Neural progenitor cell (in vitro differentiated cells): ENCODE data around the gene AGBL4. TPM values are rescaled to one million over a fixed set of nuclear protein-coding genes. Genes with fewer than 3 reads are reported as not detected.

Source experiments
- DNase-seq: peaks from one replicate; pipeline ENCODE4 v3.0.0-alpha.2; 2016; ENCODE audit warnings: low spot score
- H2AFZ ChIP-seq: fragments of 200-600 bp; sonication (generic); replicated peaks from 2 replicates; pipeline ENCODE4 v1.6.1; 2016; ENCODE audit warnings: antibody characterized with exemption
- H3F3A ChIP-seq: fragments of 200-600 bp; sonication (generic); 2 replicates; pipeline ENCODE4 v1.6.1; 2016; ENCODE audit warnings: antibody characterized with exemption, low read depth
- H3K27ac ChIP-seq: fragments of 200-600 bp; sonication (generic); 2 replicates; pipeline ENCODE4 v1.5.1; 2016; ENCODE audit warnings: mild to moderate bottlenecking
- H3K27me3 ChIP-seq: fragments of 200-600 bp; sonication (generic); 2 replicates; pipeline ENCODE4 v1.6.1; 2016; ENCODE audit warnings: mild to moderate bottlenecking, moderate library complexity
- H3K36me3 ChIP-seq: fragments of 200-600 bp; sonication (generic); 2 replicates; pipeline ENCODE4 v1.5.1; 2016
- H3K4me1 ChIP-seq: fragments of 200-600 bp; sonication (generic); 2 replicates; pipeline ENCODE4 v1.6.1; 2016; ENCODE audit warnings: mixed run types
- H3K4me2 ChIP-seq: fragments of 200-600 bp; sonication (generic); 2 replicates; pipeline ENCODE4 v1.6.1; 2016
- H3K4me3 ChIP-seq: fragments of 200-600 bp; sonication (generic); 2 replicates; pipeline ENCODE4 v1.5.1; 2016
- H3K79me2 ChIP-seq: fragments of 200-600 bp; sonication (generic); 2 replicates; pipeline ENCODE4 v1.6.1; 2016; ENCODE audit warnings: low read depth
- H3K9ac ChIP-seq: fragments of 200-600 bp; sonication (generic); 2 replicates; pipeline ENCODE4 v1.6.1; 2016
- H3K9me3 ChIP-seq: fragments of 200-600 bp; sonication (generic); 2 replicates; pipeline ENCODE4 v1.5.1; 2016; ENCODE audit warnings: low read depth
- H4K20me1 ChIP-seq: fragments of 200-600 bp; sonication (generic); 2 replicates; pipeline ENCODE4 v1.6.1; 2016; ENCODE audit warnings: low read depth
- H3K27ac Mint-ChIP-seq: 3 replicates; pipeline ENCODE4 v1.8.0; 2021; ENCODE audit warnings: mixed read lengths
- H3K27me3 Mint-ChIP-seq: 2 replicates; pipeline ENCODE4 v1.8.0; 2022; ENCODE audit warnings: low read depth, mild to moderate bottlenecking, inconsistent platforms, moderate library complexity, mixed read lengths; ENCODE audit not compliant: insufficient read depth
- H3K36me3 Mint-ChIP-seq: 3 replicates; pipeline ENCODE4 v1.8.0; 2021; ENCODE audit warnings: mixed read lengths
- H3K4me1 Mint-ChIP-seq: 3 replicates; pipeline ENCODE4 v1.8.0; 2021; ENCODE audit warnings: mixed read lengths
- H3K4me3 Mint-ChIP-seq: 3 replicates; pipeline ENCODE4 v1.8.0; 2021; ENCODE audit warnings: mild to moderate bottlenecking, moderate library complexity, mixed read lengths
- H3K9me3 Mint-ChIP-seq: 3 replicates; pipeline ENCODE4 v1.8.0; 2020; ENCODE audit warnings: mixed read lengths
- EZH2 ChIP-seq: fragments of 200-600 bp; sonication (generic); IDR thresholded peaks from 2 replicates; pipeline ENCODE4 v1.6.1; 2017; ENCODE audit warnings: antibody characterized with exemption, mild to moderate bottlenecking, moderate library complexity
- EZH2phosphoT487 ChIP-seq: fragments of 200-600 bp; sonication (generic); IDR thresholded peaks from 2 replicates; pipeline ENCODE4 v1.6.1; 2017; ENCODE audit warnings: antibody characterized with exemption
- total RNA-seq: library from RNA; depleted of rRNA; stranded (reverse); fragments of >200 nt; gene quantifications from 2 replicates; pipeline ENCODE4 v1.2.3, GENCODE V29; 2015; ENCODE audit warnings: low replicate concordance
- TF ChIP-seq, protein P1 (sequence below): fragments of 200-600 bp; sonication (generic); IDR thresholded peaks from 2 replicates; pipeline ENCODE4 v1.5.1; 2017; ENCODE audit warnings: antibody characterized with exemption, mild to moderate bottlenecking

The AGBL4 gene
- total RNA-seq, 1 donor from 2014 or later: 1.5 TPM

DNA sequence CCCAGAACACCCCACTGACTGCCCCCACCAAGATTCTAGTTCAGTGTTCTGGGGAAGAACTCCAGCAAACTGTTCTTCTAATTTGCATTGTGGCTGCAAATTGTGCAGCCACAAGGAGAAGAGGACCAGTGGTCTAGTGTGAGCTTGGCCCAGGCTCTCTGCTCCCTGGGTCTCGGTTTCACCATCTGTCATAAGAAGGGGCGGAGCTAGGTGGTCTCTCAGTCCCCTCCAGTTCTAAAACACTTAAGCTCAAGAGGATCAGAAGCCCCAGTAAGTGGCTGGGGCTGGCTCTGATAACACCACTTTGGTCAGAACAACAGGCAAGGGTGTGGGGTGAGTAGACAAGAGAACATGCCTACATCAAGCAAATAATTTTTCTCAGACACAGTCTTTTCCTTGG, 1346.9 kb downstream of the AGBL4 start:
- Histone ChIP-seq H4K20me1 (no peaks in the 10 kb centered on the region), H3K27me3 (no peaks in the 10 kb centered on the region), H3K79me2 (no peaks in the 10 kb centered on the region), H3K4me1 (peaks cover 14% of the 10 kb centered on the region), H3K9me3 (no peaks in the 10 kb centered on the region), H3K4me2 (no peak overlapping the region), H3K9ac (no peak overlapping the region), H3K4me3 (no peak overlapping the region), H3F3A (no peaks in the 10 kb centered on the region), H3K27ac (no peak overlapping the region), H3K36me3 (no peaks in the 10 kb centered on the region), H2AFZ (peak overlapping the region; percentile 54)
- Mint-ChIP-seq H3K27me3 (peaks cover 5% of the 10 kb centered on the region), H3K4me3 (no peak overlapping the region), H3K36me3 (no peaks in the 10 kb centered on the region), H3K27ac (no peak overlapping the region), H3K4me1 (peaks cover 19% of the 10 kb centered on the region), H3K9me3 (no peaks in the 10 kb centered on the region)
- DNase-seq: no peak
- TF ChIP-seq, protein P1, sequence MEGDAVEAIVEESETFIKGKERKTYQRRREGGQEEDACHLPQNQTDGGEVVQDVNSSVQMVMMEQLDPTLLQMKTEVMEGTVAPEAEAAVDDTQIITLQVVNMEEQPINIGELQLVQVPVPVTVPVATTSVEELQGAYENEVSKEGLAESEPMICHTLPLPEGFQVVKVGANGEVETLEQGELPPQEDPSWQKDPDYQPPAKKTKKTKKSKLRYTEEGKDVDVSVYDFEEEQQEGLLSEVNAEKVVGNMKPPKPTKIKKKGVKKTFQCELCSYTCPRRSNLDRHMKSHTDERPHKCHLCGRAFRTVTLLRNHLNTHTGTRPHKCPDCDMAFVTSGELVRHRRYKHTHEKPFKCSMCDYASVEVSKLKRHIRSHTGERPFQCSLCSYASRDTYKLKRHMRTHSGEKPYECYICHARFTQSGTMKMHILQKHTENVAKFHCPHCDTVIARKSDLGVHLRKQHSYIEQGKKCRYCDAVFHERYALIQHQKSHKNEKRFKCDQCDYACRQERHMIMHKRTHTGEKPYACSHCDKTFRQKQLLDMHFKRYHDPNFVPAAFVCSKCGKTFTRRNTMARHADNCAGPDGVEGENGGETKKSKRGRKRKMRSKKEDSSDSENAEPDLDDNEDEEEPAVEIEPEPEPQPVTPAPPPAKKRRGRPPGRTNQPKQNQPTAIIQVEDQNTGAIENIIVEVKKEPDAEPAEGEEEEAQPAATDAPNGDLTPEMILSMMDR: no peak
- TF ChIP-seq EZH2phosphoT487 (no peak), EZH2 (no peak)

DNA sequence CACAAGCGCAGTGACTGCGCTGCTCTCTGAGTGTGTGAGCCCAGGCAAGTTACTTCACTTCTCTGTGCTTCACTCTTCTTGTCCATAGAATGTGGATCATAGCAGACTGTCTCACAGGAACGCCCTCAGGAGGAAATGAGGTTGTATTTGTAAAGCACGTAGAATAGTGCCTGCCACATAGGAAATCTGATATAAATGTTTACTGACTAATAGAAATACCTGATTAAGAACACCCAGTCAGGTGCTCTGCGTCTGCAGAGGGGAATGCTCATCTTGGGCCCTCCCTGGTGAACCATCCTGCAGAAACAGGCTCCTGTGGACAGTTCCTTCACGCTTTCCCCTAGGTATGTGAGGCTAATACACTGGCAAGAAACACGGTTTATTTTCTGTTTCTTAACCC, 1347.4 kb downstream of the AGBL4 start:
- peaks cover 16% of the 10 kb centered on the region for H3K4me1 Mint-ChIP-seq

DNA sequence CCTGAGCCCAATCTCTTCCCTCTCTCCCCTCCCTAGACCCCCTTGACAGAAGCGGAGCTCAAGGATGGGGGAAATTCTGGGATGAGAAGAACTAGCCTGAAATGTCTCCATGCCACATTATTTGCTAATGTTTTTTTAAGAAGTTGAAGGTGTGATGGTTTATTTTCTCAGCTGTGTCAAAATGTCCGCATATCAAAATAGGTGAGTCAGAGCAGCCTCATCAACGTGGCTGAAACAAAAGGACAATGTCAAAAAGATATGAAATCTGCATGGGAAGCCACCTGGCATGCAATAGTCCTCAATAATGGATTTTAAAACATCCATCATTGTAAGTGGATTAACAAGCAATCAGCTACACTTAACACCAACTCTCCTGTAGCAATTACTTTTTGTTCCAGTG, 1348.5 kb downstream of the AGBL4 start:
- Histone ChIP-seq H3F3A (no peaks in the 10 kb centered on the region), H4K20me1 (no peaks in the 10 kb centered on the region), H3K27ac (no peak overlapping the region), H3K36me3 (no peaks in the 10 kb centered on the region), H3K4me1 (peaks cover 10% of the 10 kb centered on the region), H2AFZ (no peak overlapping the region), H3K79me2 (no peaks in the 10 kb centered on the region), H3K9me3 (no peaks in the 10 kb centered on the region), H3K9ac (no peak overlapping the region), H3K4me2 (no peak overlapping the region), H3K4me3 (no peak overlapping the region), H3K27me3 (no peaks in the 10 kb centered on the region)
- Mint-ChIP-seq H3K4me3 (no peak overlapping the region), H3K4me1 (peaks cover 12% of the 10 kb centered on the region), H3K27me3 (peaks cover 7% of the 10 kb centered on the region), H3K36me3 (no peaks in the 10 kb centered on the region), H3K9me3 (no peaks in the 10 kb centered on the region), H3K27ac (no peak overlapping the region)
- TF ChIP-seq EZH2phosphoT487 (no peak), EZH2 (no peak)
- TF ChIP-seq, protein P1: no peak
- DNase-seq: no peak

More for the DNA sequence above, 1347.4 kb downstream of the AGBL4 start:
- Mint-ChIP-seq H3K27me3 (peaks cover 5% of the 10 kb centered on the region), H3K36me3 (no peaks in the 10 kb centered on the region), H3K27ac (no peak overlapping the region), H3K4me3 (no peak overlapping the region), H3K9me3 (no peaks in the 10 kb centered on the region)
- H3K9ac ChIP-seq: no peak overlapping the region
- no peak overlapping the region for H2AFZ ChIP-seq
- no peak overlapping the region for H3K4me3 ChIP-seq
- DNase-seq: no peak
- no peaks in the 10 kb centered on the region for H3K79me2 ChIP-seq
- no peaks in the 10 kb centered on the region for H3F3A ChIP-seq
- H3K27ac ChIP-seq: no peak overlapping the region
- H4K20me1 ChIP-seq: no peaks in the 10 kb centered on the region
- H3K4me1 ChIP-seq: peaks cover 10% of the 10 kb centered on the region
- H3K9me3 ChIP-seq: no peaks in the 10 kb centered on the region
- no peaks in the 10 kb centered on the region for H3K27me3 ChIP-seq
- TF ChIP-seq, protein P1: no peak
- no peak for TF ChIP-seq EZH2
- no peak for TF ChIP-seq EZH2phosphoT487
- H3K4me2 ChIP-seq: no peak overlapping the region
- H3K36me3 ChIP-seq: no peaks in the 10 kb centered on the region

DNA sequence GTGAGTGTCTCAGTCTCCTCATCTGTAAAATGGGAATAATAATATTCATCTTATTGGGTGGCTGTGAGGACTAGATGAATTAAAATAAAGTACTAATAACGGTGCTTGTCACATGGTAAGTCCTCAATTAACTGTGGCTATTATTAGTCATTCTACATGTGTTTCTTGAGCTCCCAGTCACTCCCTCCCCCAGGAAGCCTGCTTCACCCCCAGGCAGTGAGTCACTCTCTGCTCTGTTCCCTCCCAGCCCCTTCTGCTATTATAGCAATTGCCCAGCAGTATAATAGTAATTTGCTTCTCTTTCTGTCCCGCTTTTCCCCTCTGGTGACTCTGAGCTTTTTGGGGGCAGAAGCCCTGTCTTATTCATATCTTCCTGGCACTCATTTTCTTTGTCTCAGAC, 1349.1 kb downstream of the AGBL4 start:
- no peak overlapping the region for H3K27ac ChIP-seq
- peaks cover 10% of the 10 kb centered on the region for H3K4me1 ChIP-seq
- H3K9ac ChIP-seq: no peak overlapping the region
- no peaks in the 10 kb centered on the region for H3K9me3 ChIP-seq
- no peak for TF ChIP-seq EZH2phosphoT487
- no peak for TF ChIP-seq EZH2
- TF ChIP-seq, protein P1: no peak
- no peaks in the 10 kb centered on the region for H3K79me2 ChIP-seq
- no peak overlapping the region for H3K4me2 ChIP-seq
- no peak overlapping the region for H3K4me3 ChIP-seq
- Mint-ChIP-seq H3K36me3 (no peaks in the 10 kb centered on the region), H3K27ac (no peak overlapping the region), H3K27me3 (peaks cover 7% of the 10 kb centered on the region), H3K4me3 (no peak overlapping the region), H3K4me1 (peaks cover 5% of the 10 kb centered on the region), H3K9me3 (no peaks in the 10 kb centered on the region)
- H3K27me3 ChIP-seq: no peaks in the 10 kb centered on the region
- H3K36me3 ChIP-seq: no peaks in the 10 kb centered on the region
- H2AFZ ChIP-seq: no peak overlapping the region
- no peaks in the 10 kb centered on the region for H3F3A ChIP-seq
- DNase-seq: no peak
- H4K20me1 ChIP-seq: no peaks in the 10 kb centered on the region
